ENCODE results near the gene RNF217.

RNF217 gene

GRCh38 chr6:125054331-125054730 lies 92.1 kb downstream of the RNF217 start:
- no peak for TF ChIP-seq CTCF (IDR thresholded peaks at IDR 0.05)

GRCh38 chr6:125057392-125058246 lies 95.4 kb downstream of the RNF217 start:
- TF ChIP-seq CTCF (IDR thresholded peaks at IDR 0.05) = no peak

GRCh38 chr6:125058546-125058945 lies 96.3 kb downstream of the RNF217 start:
- TF ChIP-seq CTCF (IDR thresholded peaks at IDR 0.05) = no peak

DNA sequence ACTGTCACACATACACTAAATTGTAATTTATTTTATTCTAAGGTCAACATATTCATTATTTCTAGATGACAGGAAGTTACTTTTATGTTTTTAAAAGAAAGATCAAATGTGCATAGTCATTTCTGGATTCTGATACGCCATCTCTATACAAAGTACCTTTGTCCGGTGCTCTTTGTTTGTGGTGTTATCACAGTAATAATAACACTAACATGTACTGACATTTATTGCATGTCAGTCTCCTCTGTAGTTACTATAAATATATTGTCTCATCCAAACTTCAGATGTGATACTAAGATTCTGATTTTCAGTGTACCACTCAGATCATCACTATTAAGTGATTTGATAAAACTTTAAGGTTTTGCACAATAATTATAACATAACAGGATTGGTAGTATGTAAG lies 101.1 kb downstream of the RNF217 start:
- TF ChIP-seq CTCF (IDR thresholded peaks at IDR 0.05) = no peak

DNA sequence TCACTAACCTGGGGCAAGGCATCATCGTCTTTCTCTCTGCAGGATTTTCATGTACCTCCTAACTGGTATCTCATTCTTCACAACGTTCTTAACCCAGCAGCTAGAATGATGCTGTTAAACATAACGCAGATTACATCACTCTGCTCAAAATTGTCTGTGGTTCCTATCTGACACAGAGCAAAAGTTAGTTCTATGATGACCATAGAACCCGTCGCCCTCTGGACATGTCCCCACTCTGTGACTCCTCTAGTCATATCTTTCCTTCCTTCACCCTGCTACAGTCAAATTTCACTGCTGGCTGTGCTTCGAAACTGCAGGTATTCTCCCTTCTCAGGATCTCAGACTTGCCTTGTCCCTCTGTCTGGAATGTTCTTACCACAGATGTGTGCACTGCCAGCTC lies 103.9 kb downstream of the RNF217 start:
- no peak for TF ChIP-seq CTCF (IDR thresholded peaks at IDR 0.05)

DNA sequence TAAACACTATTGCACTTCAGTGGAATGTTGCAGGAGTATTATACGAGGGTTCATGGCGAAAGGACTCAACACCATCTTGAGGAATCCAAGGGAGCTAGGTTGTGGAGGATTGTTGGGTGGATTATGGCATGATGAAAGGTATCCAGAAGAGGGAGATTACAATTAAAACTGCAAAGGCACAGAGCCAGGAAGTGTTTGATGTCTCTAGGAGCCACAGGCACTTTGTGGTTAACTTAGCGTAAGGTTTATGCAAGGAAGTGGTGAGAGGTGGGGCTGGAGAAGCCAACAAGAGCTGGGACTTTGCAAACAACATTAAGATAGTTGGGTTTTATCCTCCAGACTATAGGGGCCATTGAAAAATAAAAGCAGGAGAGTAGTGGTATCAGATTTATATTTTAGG lies 104.7 kb downstream of the RNF217 start:
- TF ChIP-seq CTCF (IDR thresholded peaks at IDR 0.05) = no peak

- no peak for TF ChIP-seq CTCF (IDR thresholded peaks at IDR 0.05)
Observed at GRCh38 chr6:125067552-125067951, 105.3 kb downstream of the RNF217 start.

Measured in LNCAP (cell line).